GM19025 (cell line): ENCODE data around the gene HMGCL.
"Not testable (repeated sequence)": the region's sequence is repeated elsewhere in the genome, so short reads cannot be mapped to it uniquely, and the experiment has no call there.

Source experiments
- ATAC-seq: cut with Tn5 transposase; IDR thresholded peaks from one replicate; pipeline ENCODE4 v1.9.1; 2021; ENCODE audit warnings: mild to moderate bottlenecking, low read depth, moderate library complexity; ENCODE audit not compliant: unreplicated experiment

Gene HMGCL

GRCh38 chr1:23799570-23800399 is 25.4 kb downstream of the HMGCL start:
- ATAC-seq, result no peak

- no peak for ATAC-seq
These were observed 26.0 kb downstream of the HMGCL start for GRCh38 chr1:23799255-23799569.

- no peak for ATAC-seq
These were observed 26.5 kb downstream of the HMGCL start for GRCh38 chr1:23798662-23799142.

GRCh38 chr1:23797478-23798448 is 27.5 kb downstream of the HMGCL start:
- no peak for ATAC-seq

- ATAC-seq, result no peak
These were observed 28.6 kb downstream of the HMGCL start for GRCh38 chr1:23796466-23797271.

GRCh38 chr1:23795676-23796465 is 29.4 kb downstream of the HMGCL start:
- no peak for ATAC-seq

- ATAC-seq, result not testable (repeated sequence)
These were observed 30.5 kb downstream of the HMGCL start for GRCh38 chr1:23794732-23795182.

GRCh38 chr1:23793861-23794731 is 31.1 kb downstream of the HMGCL start:
- no peak for ATAC-seq

- ATAC-seq, result no peak
These were observed 32.0 kb downstream of the HMGCL start for GRCh38 chr1:23793018-23793781.

GRCh38 chr1:23792151-23792945 is 32.9 kb downstream of the HMGCL start:
- no peak for ATAC-seq

GRCh38 chr1:23791516-23792047 is 33.6 kb downstream of the HMGCL start:
- ATAC-seq, result no peak

GRCh38 chr1:23790696-23791515 is 34.3 kb downstream of the HMGCL start, which contains the start of gene LYPLA2:
Gene LYPLA2 (plus strand): TSS chr1:23791145. CDS start chr1:23792683, 1,538 bp downstream.
- peak; percentile 76 for ATAC-seq

- ATAC-seq, result no peak
These were observed 36.5 kb downstream of the HMGCL start for GRCh38 chr1:23788695-23789094.

GRCh38 chr1:23787701-23788100 is 37.5 kb downstream of the HMGCL start:
- ATAC-seq, result no peak

GRCh38 chr1:23784846-23785245 is 40.4 kb downstream of the HMGCL start:
- no peak for ATAC-seq

GRCh38 chr1:23783141-23783540 is 42.1 kb downstream of the HMGCL start:
- not testable (repeated sequence) for ATAC-seq
